ENCODE measurements around the gene BMS1. TPM values are rescaled to one million over a fixed set of nuclear protein-coding genes. Genes with fewer than 3 reads are reported as not detected.
"Not testable (repeated sequence)": the region's sequence is repeated elsewhere in the genome, so short reads cannot be mapped to it uniquely, and the experiment has no call there.

The BMS1 gene
- total RNA-seq, 1 experiment from 2014 or later = 18.9 TPM

DNA sequence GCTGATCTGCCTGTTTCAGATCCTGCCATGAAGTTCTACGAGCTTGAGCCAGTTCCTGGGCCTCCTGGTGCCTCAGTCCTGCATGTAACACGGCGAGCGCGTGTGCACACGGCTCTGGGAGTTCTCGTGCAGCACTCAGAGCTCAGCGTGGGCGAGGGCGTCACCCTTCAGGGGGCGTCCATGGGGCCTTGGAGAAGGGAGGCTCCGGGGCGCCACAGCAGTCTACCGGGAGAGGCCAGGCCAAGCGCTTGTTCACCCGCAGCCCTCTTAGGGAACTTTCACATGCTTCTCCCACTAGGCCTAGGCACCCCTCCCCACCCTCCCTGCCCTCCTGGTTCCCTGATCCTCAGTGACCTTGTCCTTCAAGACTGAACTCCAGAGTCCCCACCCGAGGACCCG, 83.1 kb downstream of the BMS1 start:
- H3K27me3 ChIP-seq = no peaks in the 10 kb centered on the region
- no peaks in the 10 kb centered on the region for H3K9me3 ChIP-seq (replicated peaks)
- H3K27ac ChIP-seq = no peak overlapping the region
- H3K36me3 ChIP-seq = no peaks in the 10 kb centered on the region
- no peak overlapping the region for H3K4me3 ChIP-seq
- H3K4me1 ChIP-seq = no peaks in the 10 kb centered on the region
- no peak for DNase-seq

DNA sequence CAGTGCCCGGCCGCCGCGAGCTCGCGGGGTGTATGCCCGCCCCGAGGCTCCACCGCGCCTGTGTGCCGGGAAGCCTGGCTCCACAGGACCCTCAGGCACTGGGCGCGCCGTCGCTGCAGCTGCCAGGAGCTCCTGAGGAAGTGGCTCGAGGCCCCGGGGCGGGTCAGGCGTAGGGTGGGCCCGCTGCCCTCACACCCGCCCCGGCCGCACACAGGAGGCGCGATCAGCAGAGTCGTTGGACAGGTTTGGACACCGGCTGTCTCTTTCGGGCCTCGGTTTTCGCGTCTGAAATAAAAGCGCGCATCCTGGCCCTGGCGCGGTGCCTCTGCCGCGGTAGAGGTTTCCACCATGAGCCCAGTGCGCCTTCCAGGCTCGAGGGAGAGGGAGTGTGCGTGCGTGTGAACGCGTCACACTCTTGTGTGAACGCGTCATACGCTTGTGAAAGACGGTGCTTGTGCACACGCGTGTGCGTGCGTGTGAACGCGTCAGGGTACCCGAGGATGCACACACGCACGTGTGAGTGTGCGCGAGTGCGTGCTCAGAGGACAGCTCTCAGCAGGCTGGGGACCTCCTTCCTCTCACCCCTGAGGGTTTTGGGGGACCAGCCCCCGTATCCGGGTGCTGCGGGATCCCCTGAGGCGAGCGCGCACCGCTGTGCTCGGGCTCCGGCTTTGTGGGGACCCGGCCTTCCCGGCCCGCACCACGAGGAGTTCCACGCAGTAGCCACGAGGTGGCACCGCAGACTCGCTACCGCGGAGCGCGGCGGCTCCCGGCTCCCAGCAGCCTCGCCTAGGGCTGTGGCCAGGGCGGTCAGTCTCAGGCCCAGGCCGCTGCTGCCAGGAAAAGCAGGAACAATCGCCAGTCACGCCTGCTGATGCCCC, 83.8 kb downstream of the BMS1 start:
- H3K27me3 ChIP-seq = no peaks in the 10 kb centered on the region
- no peak overlapping the region for H3K27ac ChIP-seq
- H3K4me3 ChIP-seq = no peak overlapping the region
- DNase-seq = peak; percentile 7 to 23
- H3K4me1 ChIP-seq = no peaks in the 10 kb centered on the region
- no peaks in the 10 kb centered on the region for H3K36me3 ChIP-seq
- no peaks in the 10 kb centered on the region for H3K9me3 ChIP-seq (replicated peaks)

DNA sequence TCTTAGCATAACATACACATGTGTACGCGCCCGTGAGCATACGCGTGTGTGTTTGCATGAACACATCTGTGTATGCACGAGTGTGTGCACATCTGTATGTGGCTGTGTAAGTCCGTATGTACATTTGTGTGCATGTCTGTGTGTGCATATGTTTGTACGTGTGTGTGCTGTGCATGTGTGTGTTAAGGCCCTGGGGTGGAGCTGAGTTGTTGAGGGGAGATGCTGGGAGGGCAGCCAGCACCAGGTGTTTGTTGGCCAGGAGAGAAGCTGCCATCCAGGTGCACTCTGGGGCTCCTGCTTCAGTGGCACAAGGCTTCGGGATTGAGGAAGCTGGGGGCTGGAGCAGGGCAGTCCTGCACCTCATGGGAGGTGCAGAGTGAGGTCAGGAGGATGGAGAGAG, 85.0 kb downstream of the BMS1 start:
- no peaks in the 10 kb centered on the region for H3K4me1 ChIP-seq
- H3K9me3 ChIP-seq (replicated peaks) = no peaks in the 10 kb centered on the region
- DNase-seq = no peak
- H3K36me3 ChIP-seq = no peaks in the 10 kb centered on the region
- H3K27ac ChIP-seq = no peak overlapping the region
- H3K4me3 ChIP-seq = no peak overlapping the region
- H3K27me3 ChIP-seq = no peaks in the 10 kb centered on the region

DNA sequence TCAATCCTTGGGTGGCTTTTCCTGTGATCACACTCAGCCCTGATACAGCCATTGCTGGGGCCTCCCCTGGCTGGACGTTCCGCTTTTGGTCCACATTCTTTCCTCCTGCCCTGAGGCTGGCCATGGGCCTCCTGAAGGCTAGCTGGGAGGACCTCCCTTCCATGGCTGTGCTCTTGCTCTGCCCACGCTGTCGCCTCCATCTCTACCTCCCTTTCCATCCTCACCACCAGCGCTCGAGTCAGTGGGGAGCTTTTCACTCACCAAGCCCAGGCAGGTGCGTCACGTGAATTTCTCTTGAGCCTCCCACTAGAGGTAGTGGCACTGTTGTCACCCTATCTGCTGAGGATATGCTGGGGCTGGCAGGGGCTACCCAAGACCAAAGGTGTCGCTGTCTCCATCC, 85.9 kb downstream of the BMS1 start:
- no peaks in the 10 kb centered on the region for H3K4me1 ChIP-seq
- no peak overlapping the region for H3K27ac ChIP-seq
- H3K36me3 ChIP-seq = no peaks in the 10 kb centered on the region
- H3K9me3 ChIP-seq (replicated peaks) = no peaks in the 10 kb centered on the region
- no peak for DNase-seq
- no peaks in the 10 kb centered on the region for H3K27me3 ChIP-seq
- no peak overlapping the region for H3K4me3 ChIP-seq

DNA sequence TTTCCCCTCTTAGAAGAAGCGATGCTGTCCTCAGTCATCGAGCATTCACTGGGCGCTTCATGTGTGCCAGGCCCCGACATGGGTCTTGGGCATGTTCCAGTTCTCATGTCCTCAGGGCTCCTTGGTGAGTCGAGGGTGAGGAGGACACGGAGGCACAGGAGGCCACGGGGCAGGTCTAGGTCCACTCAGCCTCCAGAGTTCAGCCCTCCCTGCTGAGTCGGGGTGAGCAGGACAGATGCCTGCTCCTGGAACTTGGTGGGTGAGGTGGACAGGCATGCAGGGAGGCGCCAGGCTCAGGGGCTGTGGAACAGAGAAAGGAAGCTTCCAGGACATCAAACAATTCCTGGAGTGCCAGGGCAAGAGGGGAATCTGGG, 87.4 kb downstream of the BMS1 start:
- Histone ChIP-seq H3K36me3 (no peaks in the 10 kb centered on the region), H3K4me3 (no peak overlapping the region), H3K9me3 (replicated peaks) (no peaks in the 10 kb centered on the region), H3K27me3 (no peaks in the 10 kb centered on the region), H3K4me1 (no peaks in the 10 kb centered on the region), H3K27ac (no peak overlapping the region)
- no peak for DNase-seq

DNA sequence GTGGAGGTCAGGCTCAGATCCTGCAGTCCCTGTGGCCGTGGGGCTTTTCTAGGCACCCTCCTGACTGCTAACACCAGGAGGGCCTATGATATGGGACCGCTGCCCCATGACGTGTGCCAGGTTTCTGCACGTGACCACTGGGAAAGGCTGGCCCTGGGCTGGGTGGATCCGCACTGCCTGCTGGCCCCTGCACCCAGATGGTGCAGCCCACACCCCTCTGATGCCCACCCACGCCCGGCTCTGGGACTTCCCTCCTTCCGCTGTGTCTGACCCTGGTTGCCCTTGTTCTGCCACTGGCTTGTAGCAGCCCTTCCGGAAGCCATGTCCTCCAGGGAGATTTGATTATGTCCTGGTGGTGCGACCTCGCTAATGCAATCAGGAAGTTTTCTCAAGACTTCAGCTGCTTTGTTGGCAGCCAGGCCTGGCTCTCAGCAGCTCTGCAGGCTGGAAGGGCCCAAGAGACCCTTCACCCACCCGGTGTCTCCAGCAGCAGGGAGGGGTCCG, 88.6 kb downstream of the BMS1 start:
- H3K36me3 ChIP-seq; H3K4me3 ChIP-seq; DNase-seq; H3K4me1 ChIP-seq; H3K9me3 ChIP-seq (replicated peaks); H3K27ac ChIP-seq; H3K27me3 ChIP-seq: not testable (repeated sequence)

DNA sequence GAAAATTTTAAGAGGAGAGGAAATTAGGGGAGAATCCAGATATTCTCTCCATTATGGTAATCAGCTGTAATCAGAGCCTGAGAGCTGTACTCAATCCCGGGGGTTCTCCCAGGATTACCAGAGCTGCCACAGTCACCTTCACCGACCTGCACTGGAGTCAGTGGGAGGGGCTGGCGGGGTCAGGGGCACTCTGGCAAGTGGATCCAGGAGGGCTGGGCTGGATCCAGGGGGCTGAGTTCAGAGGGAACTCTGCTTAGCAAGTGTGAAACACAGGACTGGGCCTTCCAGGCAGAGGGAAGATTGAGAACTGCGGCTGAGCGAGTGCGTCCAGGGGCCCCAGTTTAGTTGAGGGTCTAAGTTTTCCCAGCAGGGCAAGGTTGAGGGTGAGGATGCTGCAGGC, 89.2 kb downstream of the BMS1 start:
- no peaks in the 10 kb centered on the region for H3K36me3 ChIP-seq
- H3K27ac ChIP-seq = no peak overlapping the region
- no peak for DNase-seq

DNA sequence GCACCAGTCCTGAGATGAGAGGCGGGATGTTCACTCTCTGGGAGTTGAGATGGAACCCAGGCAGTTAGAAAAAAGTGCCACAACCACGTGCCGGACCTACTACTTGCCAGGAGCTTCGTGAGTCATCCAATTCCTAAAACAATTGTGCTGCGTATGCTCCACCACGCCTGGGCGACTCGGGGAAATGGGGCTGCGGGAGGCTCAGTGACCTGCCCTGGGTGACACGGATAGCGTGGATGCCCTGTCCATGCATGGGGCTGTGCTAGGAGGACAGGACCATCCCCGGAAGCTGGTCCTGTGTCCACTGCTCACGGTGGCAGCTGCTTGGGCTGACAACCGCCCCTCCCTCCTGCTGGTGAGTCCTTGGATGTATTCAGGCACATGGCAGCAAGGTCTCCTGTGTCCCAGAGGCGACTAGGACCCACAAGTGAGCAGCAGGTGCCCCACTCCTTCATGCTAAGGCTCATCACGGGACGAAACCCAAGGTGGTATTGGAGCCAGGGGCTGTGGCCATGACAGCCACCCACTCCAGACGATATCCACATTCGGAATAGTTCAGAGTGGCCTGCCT, 90.4 kb downstream of the BMS1 start:
- DNase-seq = no peak
- Histone ChIP-seq H3K27me3 (no peaks in the 10 kb centered on the region), H3K4me1 (no peaks in the 10 kb centered on the region), H3K9me3 (replicated peaks) (no peaks in the 10 kb centered on the region), H3K27ac (no peak overlapping the region), H3K4me3 (no peak overlapping the region), H3K36me3 (no peaks in the 10 kb centered on the region)

More for the DNA sequence above, 89.2 kb downstream of the BMS1 start:
- Histone ChIP-seq H3K4me1 (no peaks in the 10 kb centered on the region), H3K27me3 (no peaks in the 10 kb centered on the region), H3K9me3 (replicated peaks) (no peaks in the 10 kb centered on the region), H3K4me3 (no peak overlapping the region)

DNA sequence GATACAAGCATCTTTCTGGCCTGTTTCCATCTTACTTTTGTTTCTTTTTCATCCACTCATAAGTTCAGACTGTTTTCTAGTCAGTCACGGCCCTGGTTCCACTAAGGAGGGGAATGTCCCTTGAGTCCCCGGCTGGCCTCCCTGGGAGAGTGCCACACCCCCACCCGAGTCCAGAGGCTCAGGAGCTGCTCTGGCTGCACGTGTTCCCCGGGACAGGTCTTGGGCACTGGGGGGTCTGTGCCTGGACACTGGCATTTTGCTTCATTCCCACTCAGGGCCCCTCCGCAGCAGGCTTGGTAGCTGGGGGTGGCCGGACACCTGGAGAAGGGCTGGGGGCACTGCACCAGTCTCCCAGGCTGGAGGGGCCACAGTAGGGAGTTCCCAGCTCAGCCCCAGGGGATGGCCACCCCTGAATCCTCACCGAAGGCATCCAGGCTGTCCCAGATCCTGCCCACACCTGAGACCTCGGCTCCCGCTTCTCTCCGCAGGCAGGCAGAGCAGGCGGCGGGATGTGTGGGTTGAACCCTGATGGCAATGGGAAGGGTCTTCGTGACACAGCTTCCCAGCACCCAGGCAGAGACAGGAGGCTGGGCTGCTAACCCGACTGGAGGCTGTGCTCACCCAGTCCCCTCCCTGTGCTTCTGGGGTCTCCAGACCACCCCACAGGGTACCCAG, 92.3 kb downstream of the BMS1 start:
- Histone ChIP-seq H3K4me3 (no peak overlapping the region), H3K36me3 (no peaks in the 10 kb centered on the region), H3K9me3 (replicated peaks) (no peaks in the 10 kb centered on the region), H3K4me1 (no peaks in the 10 kb centered on the region), H3K27me3 (no peaks in the 10 kb centered on the region), H3K27ac (no peak overlapping the region)
- DNase-seq = no peak

DNA sequence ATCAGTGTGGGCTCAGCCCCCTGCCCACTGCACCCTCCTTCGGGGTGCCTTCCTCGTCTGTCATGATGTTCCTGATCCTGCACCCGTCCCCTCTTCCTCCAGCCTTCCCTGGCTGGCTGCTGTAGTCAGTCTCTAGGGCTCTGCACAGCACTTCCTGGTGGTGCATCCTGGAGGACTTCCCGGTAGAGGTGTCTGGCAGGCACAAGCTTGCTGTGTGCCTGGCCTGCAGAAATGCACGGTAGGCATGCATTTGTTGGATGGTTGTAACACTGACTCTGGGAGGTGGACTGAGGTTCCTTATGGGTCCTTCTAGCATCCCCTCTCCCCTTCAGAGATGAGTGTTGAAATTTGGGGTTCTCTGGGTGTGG, 92.8 kb downstream of the BMS1 start:
- no peaks in the 10 kb centered on the region for H3K36me3 ChIP-seq
- H3K27me3 ChIP-seq = no peaks in the 10 kb centered on the region
- DNase-seq = no peak
- no peaks in the 10 kb centered on the region for H3K4me1 ChIP-seq
- H3K9me3 ChIP-seq (replicated peaks) = no peaks in the 10 kb centered on the region
- H3K27ac ChIP-seq = no peak overlapping the region
- no peak overlapping the region for H3K4me3 ChIP-seq

DNA sequence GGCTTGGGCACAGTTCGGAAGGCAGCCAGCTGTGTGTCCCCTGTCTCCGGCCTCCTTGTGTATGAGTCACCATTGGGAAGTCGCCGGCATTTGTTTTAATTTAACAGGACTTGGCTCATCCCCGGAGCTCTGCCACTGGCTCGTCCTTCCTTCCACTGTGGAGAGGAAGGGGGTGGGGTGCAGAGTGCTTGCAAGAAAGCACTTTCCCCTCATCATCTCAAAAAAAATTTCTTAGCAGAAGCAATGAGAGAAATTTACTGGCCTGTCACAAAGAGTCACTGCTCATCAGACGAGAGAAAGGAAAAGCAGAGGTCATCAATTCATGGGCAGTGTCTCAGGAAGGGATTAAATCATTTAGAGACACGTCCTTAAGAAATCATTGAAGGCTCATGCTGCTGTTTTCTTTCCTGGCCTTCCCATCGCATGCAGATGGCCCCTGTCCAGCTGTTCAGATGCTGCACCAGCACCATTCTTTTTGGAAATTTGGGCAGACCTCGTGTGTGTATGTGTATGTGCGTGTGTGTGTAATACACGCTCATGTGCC, 93.3 kb downstream of the BMS1 start:
- no peaks in the 10 kb centered on the region for H3K27me3 ChIP-seq
- DNase-seq = no peak
- H3K27ac ChIP-seq = no peak overlapping the region
- H3K36me3 ChIP-seq = no peaks in the 10 kb centered on the region
- H3K9me3 ChIP-seq (replicated peaks) = no peaks in the 10 kb centered on the region
- no peaks in the 10 kb centered on the region for H3K4me1 ChIP-seq
- no peak overlapping the region for H3K4me3 ChIP-seq

DNA sequence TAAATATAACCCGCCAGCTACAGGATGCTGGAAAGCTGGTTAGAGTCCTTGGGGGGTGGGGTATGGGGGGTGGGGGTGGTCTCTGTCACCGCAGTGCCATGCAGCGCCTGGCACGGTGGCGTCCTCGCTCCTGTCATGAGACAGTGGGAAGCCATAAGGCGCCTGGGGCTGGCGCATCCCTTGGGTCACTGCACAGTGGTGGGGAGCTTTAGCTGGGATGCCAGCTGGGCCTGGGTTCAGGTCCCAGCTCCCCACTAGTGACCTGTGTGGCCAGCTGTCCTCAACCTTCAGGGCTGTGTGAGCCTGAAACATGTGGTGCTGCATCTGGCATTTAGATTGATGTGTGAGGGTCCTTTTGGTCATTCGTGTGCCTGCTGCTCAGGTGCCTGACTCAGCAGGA, 93.9 kb downstream of the BMS1 start:
- H3K4me1 ChIP-seq = no peaks in the 10 kb centered on the region
- H3K27me3 ChIP-seq = no peaks in the 10 kb centered on the region
- H3K4me3 ChIP-seq = no peak overlapping the region
- H3K9me3 ChIP-seq (replicated peaks) = no peaks in the 10 kb centered on the region
- no peaks in the 10 kb centered on the region for H3K36me3 ChIP-seq
- no peak for DNase-seq
- H3K27ac ChIP-seq = no peak overlapping the region

DNA sequence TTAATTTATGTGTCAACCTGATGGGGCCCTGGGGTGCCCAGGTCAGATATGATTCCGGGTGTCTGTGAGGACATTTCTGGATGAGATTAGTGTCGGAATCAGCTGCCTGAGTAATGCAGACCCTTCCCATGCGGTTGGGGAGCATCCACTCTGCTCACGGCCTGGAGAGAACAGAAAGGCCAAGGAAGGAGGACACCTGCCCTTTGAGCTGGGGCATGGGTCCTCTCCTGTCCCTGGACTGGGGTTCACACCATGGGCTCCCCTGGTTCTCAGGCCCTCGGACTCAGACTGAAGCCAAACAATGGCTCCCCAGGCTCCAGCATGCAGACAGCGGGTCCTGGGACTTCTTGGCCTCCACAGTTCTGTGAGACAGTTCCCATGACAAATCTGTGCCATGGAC, 94.3 kb downstream of the BMS1 start:
- Histone ChIP-seq H3K4me3 (no peak overlapping the region), H3K9me3 (replicated peaks) (no peaks in the 10 kb centered on the region), H3K4me1 (no peaks in the 10 kb centered on the region), H3K27me3 (no peaks in the 10 kb centered on the region), H3K36me3 (no peaks in the 10 kb centered on the region), H3K27ac (no peak overlapping the region)
- no peak for DNase-seq

DNA sequence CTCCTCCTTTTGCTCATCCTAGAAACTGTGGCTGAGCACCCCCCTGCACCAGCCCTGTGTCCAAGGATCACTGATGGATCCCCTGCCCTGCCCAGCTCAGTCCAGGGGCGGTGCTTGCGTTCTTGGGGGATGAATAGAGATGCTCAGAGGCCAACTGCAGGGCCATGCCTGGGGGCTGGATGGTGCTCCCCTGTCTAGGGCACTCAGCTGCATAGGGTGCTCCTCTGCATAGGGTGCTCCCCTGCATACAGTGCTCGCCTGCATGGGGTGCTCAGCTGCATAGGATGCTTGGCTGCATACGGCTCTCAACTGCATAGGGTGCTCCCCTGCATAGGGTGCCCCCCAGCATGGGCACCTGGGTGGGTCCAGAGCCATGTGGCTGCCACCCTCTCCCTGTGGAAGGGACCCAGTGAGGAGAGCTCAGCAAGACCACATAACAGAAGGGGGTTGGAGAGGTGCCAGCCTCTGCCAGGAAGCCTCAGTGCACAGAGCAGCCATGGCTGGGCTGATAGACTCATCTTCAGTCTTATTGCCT, 95.0 kb downstream of the BMS1 start:
- no peak for DNase-seq
- Histone ChIP-seq H3K9me3 (replicated peaks) (no peaks in the 10 kb centered on the region), H3K27ac (no peak overlapping the region), H3K4me3 (no peak overlapping the region), H3K4me1 (no peaks in the 10 kb centered on the region), H3K36me3 (no peaks in the 10 kb centered on the region), H3K27me3 (no peaks in the 10 kb centered on the region)

Data from SJCRH30 (cell line).